ENCODE data around the gene PRICKLE1.

- TF ChIP-seq ZNF12 (CRISPR knock-in tag; IDR thresholded peaks at IDR 0.05): no peak
- TF ChIP-seq E2F4 (CRISPR knock-in tag; IDR thresholded peaks at IDR 0.05; ENCODE audit: low read depth): no peak
- no peak for TF ChIP-seq THRA (IDR thresholded peaks at IDR 0.05)
- TF ChIP-seq KLF1 (tag; IDR thresholded peaks at IDR 0.05): no peak
- TF ChIP-seq REST (IDR thresholded peaks at IDR 0.05; ENCODE audit: borderline replicate concordance): no peak
- TF ChIP-seq REST (CRISPR knock-in tag; IDR thresholded peaks at IDR 0.05; ENCODE audit: low read depth): no peak
- TF ChIP-seq FOSL1 (tag; conservative IDR thresholded peaks at IDR 0.05): no peak
- TF ChIP-seq ZNF217 (CRISPR knock-in tag; IDR thresholded peaks at IDR 0.05): no peak
- no peak for TF ChIP-seq ZZZ3 (IDR thresholded peaks at IDR 0.05)
- no peak for TF ChIP-seq ATF7 (IDR thresholded peaks at IDR 0.05)
Observed at GRCh38 chr12:42420395-42420794, 169.2 kb downstream of the PRICKLE1 start.
